OCI-LY7 (cell line): ENCODE measurements around the gene NSD2. TPM values are rescaled to one million over a fixed set of nuclear protein-coding genes. Genes with fewer than 3 reads are reported as not detected.
A peak's percentile ranks its signal among the peaks of the same experiment; 100 is the strongest.
"Not testable (repeated sequence)": the region's sequence is repeated elsewhere in the genome, so short reads cannot be mapped to it uniquely, and the experiment has no call there.

Experiments
- BruUV-seq: library from RNA; stranded (reverse); fragments of 400-500 nt; replicated peaks from 2 replicates; lab custom pipeline; 2021; lab: Mats Ljungman, UMichigan
- CTCF ChIA-PET: fragments of 300-600 bp; sonication (Branson Sonifier 250); formaldehyde crosslinking; loops from one replicate; lab custom pipeline; 2022; ENCODE audit warnings: antibody characterized with exemption; ENCODE audit not compliant: unreplicated experiment; lab: Charles Lee
- POLR2A ChIA-PET: fragments of 300-600 bp; sonication (Branson Sonifier 250); formaldehyde crosslinking; loops from one replicate; lab custom pipeline; 2022; ENCODE audit warnings: antibody characterized with exemption; lab: Charles Lee
- DNase-seq: peaks from one replicate; pipeline ENCODE4 v3.0.0-alpha.2; 2015; ENCODE audit warnings: low spot score
- H2AFZ ChIP-seq: fragments of 200-600 bp; sonication (generic), shearing (Covaris generic); 2 replicates; pipeline ENCODE4 v1.6.1; 2014; ENCODE audit warnings: mild to moderate bottlenecking, antibody characterized with exemption, low read length, moderate library complexity
- H3K27ac ChIP-seq: fragments of 200-600 bp; sonication (generic); 2 replicates; pipeline ENCODE4 v1.5.1; 2014; ENCODE audit warnings: mixed run types, low read depth, mild to moderate bottlenecking, moderate library complexity, low read length, inconsistent platforms; ENCODE audit not compliant: poor library complexity, severe bottlenecking
- H3K36me3 ChIP-seq: fragments of 200-600 bp; sonication (generic); 2 replicates; pipeline ENCODE4 v1.6.1; 2014; ENCODE audit warnings: mild to moderate bottlenecking, antibody characterized with exemption, low read length, moderate library complexity, mixed read lengths; ENCODE audit not compliant: insufficient read depth
- H3K4me1 ChIP-seq: fragments of 200-600 bp; sonication (generic); 2 replicates; pipeline ENCODE4 v1.5.1; 2014; ENCODE audit warnings: mild to moderate bottlenecking, low read length; ENCODE audit not compliant: insufficient read depth, poor library complexity, severe bottlenecking
- H3K4me2 ChIP-seq: fragments of 200-600 bp; sonication (generic); 2 replicates; pipeline ENCODE4 v1.6.1; 2014; ENCODE audit warnings: mild to moderate bottlenecking, low read length
- H3K4me3 ChIP-seq: fragments of 200-600 bp; sonication (generic); 2 replicates; pipeline ENCODE4 v1.5.1; 2014; ENCODE audit warnings: mild to moderate bottlenecking, low read depth, low read length; ENCODE audit not compliant: poor library complexity, severe bottlenecking
- H3K79me2 ChIP-seq: fragments of 200-600 bp; sonication (generic); 2 replicates; pipeline ENCODE4 v1.6.1; 2016; ENCODE audit warnings: low read depth, mild to moderate bottlenecking, low read length, moderate library complexity, mixed read lengths; ENCODE audit not compliant: insufficient read depth
- H3K9me2 ChIP-seq: fragments of 200-600 bp; sonication (generic); 2 replicates; pipeline ENCODE4 v1.6.1; 2016; ENCODE audit warnings: mild to moderate bottlenecking, low read length, mixed read lengths; ENCODE audit not compliant: insufficient read depth
- H3K9me3 ChIP-seq: fragments of 200-600 bp; sonication (generic); 2 replicates; pipeline ENCODE4 v1.6.1; 2014; ENCODE audit warnings: mild to moderate bottlenecking, mixed run types, low read length, mixed read lengths
- H4K20me1 ChIP-seq: fragments of 200-600 bp; sonication (generic); 2 replicates; pipeline ENCODE4 v1.6.1; 2014; ENCODE audit warnings: mild to moderate bottlenecking, antibody characterized with exemption, low read length, moderate library complexity, mixed read lengths; ENCODE audit not compliant: insufficient read depth
- EZH2phosphoT487 ChIP-seq: fragments of 200-600 bp; sonication (generic); IDR thresholded peaks from 2 replicates; pipeline ENCODE4 v1.6.1; 2018; ENCODE audit warnings: low read depth, borderline replicate concordance, mild to moderate bottlenecking, mixed run types, antibody characterized with exemption, low read length, moderate library complexity, mixed read lengths
- intact Hi-C: fragments of 100-400 bp; cut with micrococcal nuclease; formaldehyde crosslinking; loops from one replicate; pipeline ENCODE4 v1.10.0; 2022; ENCODE audit not compliant: unreplicated experiment
- total RNA-seq, 2 experiments: library from RNA; depleted of rRNA in 1 of 2; stranded (reverse); fragments of >200 nt in 1 of 2; shearing (Covaris generic) in 1 of 2; gene quantifications; 2 replicates each; pipeline ENCODE4 v1.2.3, GENCODE V29; 2014 to 2022
- TF ChIP-seq, protein P1 (sequence below): fragments of 200-600 bp; sonication (generic); conservative IDR thresholded peaks from 2 replicates; pipeline ENCODE4 v1.5.1; 2014; ENCODE audit warnings: mild to moderate bottlenecking, antibody characterized with exemption, low read length, moderate library complexity, mixed read lengths

The NSD2 gene
- total RNA-seq, 2 experiments from 2014 or later = 169 to 329 TPM

DNA sequence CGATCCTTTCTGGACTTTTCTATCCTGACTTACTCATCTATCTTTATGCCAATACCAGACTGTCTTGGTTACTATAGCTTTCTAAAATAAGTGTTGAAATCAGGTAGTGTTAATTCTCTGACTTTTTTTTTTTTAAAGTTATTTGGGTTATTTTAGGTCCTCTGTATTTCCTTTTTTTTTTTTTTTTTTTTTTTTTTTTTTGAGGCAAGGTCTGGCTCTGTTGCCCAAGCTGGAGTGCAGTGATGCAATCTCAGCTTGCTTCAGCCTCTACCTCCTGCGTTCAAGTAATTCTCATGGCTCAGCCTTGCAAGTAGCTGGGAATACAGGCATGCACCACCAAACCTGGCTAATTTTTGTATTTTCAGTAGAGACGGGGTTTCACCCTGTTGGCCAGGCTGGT is 140.4 kb downstream of the NSD2 start:
- peaks cover 9% of the 10 kb centered on the region for H3K36me3 ChIP-seq
- CTCF ChIA-PET = no interaction called here
- no peaks in the 10 kb centered on the region for H3K9me3 ChIP-seq
- peaks cover 6% of the 10 kb centered on the region; the same call in 1 of the 2 replicates for H4K20me1 ChIP-seq
- peak overlapping the region; percentile 10; the same call in 1 of the 2 replicates for H3K4me2 ChIP-seq
- TF ChIP-seq, protein P1, sequence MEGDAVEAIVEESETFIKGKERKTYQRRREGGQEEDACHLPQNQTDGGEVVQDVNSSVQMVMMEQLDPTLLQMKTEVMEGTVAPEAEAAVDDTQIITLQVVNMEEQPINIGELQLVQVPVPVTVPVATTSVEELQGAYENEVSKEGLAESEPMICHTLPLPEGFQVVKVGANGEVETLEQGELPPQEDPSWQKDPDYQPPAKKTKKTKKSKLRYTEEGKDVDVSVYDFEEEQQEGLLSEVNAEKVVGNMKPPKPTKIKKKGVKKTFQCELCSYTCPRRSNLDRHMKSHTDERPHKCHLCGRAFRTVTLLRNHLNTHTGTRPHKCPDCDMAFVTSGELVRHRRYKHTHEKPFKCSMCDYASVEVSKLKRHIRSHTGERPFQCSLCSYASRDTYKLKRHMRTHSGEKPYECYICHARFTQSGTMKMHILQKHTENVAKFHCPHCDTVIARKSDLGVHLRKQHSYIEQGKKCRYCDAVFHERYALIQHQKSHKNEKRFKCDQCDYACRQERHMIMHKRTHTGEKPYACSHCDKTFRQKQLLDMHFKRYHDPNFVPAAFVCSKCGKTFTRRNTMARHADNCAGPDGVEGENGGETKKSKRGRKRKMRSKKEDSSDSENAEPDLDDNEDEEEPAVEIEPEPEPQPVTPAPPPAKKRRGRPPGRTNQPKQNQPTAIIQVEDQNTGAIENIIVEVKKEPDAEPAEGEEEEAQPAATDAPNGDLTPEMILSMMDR = no peak
- no peak for TF ChIP-seq EZH2phosphoT487
- no peak overlapping the region for H3K27ac ChIP-seq
- no peak for DNase-seq
- no peak overlapping the region for H3K4me3 ChIP-seq
- H2AFZ ChIP-seq = no peak overlapping the region
- peaks cover 23% of the 10 kb centered on the region for H3K4me1 ChIP-seq
- peaks cover 18% of the 10 kb centered on the region for H3K79me2 ChIP-seq
- intact Hi-C loops = no loop called here
- BruUV-seq = no TSS peak
- H3K9me2 ChIP-seq = no peaks in the 10 kb centered on the region
- POLR2A ChIA-PET = interaction anchor here (0.6 kb wide), 1 partner anchor 112 kb away, joined by 4 read pairs; no protein-coding TSS in a partner anchor

DNA sequence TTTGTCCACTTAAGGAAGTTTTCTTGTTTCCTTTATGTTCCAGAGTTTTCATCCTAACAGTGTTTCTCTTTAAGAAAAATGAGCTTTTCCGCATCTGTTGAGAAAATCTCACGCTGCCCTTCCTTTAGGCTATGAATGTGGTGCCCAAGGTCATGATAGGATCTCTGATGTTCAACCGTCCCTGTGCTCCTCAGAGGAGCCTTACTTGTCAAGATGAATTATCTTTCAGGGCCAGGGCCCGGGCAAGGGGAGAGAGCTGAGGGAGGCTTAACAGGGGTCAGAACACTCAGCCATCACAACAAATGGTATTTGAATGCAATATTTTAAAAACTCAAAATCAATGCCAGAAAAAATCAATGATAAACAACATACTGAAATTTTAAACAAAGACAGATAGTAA is 143.8 kb downstream of the NSD2 start:
- no peak for DNase-seq
- TF ChIP-seq, protein P1 = no peak
- no peak for TF ChIP-seq EZH2phosphoT487
- Histone ChIP-seq H3K27ac (no peak overlapping the region), H3K4me3 (no peak overlapping the region), H3K4me2 (no peak overlapping the region), H2AFZ (no peak overlapping the region), H3K36me3 (no peaks in the 10 kb centered on the region), H3K9me2 (no peaks in the 10 kb centered on the region), H4K20me1 (no peaks in the 10 kb centered on the region), H3K79me2 (no peaks in the 10 kb centered on the region), H3K9me3 (no peaks in the 10 kb centered on the region), H3K4me1 (peaks cover 9% of the 10 kb centered on the region)
- intact Hi-C loops = no loop called here
- ChIA-PET POLR2A (interaction anchor here (1.1 kb wide), 1 partner anchor 38 kb away, joined by 3 read pairs; no protein-coding TSS in a partner anchor), CTCF (no interaction called here)
- BruUV-seq = no TSS peak

DNA sequence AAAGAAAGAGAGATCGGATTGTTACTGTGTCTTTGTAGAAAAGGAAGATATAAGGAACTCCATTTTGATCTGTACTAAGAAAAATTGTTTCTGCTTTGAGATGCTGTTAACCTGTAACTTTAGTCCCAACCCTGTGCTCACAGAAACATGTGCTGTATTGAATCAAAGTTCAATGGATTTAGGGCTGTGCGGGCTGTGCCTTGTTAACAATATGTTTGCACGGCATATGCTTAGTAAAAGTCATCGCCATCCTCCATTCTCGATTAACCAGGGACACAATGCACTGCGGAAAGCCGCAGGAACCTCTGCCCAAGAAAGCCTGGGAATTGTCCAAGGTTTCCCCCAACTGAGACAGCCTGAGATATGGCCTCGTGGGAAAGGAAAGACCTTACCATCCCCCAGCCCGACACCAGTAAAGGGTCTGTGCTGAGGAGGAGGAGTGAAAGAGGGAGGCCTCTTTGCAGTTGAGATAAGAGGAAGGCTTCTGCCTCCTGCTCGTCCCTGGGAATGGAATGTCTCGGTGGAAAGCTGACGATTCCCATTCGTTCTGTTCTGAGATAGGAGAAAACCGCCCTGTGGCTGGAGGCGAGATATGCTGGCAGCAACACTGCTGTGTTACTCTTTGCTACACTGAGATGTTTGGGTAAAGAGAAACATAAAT is 150.3 kb downstream of the NSD2 start:
- H3K4me3 ChIP-seq, H3K4me2 ChIP-seq, CTCF ChIA-PET, H3K27ac ChIP-seq, H4K20me1 ChIP-seq, H2AFZ ChIP-seq, H3K4me1 ChIP-seq, H3K36me3 ChIP-seq, H3K9me3 ChIP-seq, H3K79me2 ChIP-seq, intact Hi-C loops, BruUV-seq, H3K9me2 ChIP-seq, DNase-seq: not testable (repeated sequence)
- POLR2A ChIA-PET = interaction anchor here (0.5 kb wide), 1 partner anchor 292 kb away, joined by 3 read pairs; no protein-coding TSS in a partner anchor
